ENCODE measurements around the gene TUBA8.

The TUBA8 gene

DNA sequence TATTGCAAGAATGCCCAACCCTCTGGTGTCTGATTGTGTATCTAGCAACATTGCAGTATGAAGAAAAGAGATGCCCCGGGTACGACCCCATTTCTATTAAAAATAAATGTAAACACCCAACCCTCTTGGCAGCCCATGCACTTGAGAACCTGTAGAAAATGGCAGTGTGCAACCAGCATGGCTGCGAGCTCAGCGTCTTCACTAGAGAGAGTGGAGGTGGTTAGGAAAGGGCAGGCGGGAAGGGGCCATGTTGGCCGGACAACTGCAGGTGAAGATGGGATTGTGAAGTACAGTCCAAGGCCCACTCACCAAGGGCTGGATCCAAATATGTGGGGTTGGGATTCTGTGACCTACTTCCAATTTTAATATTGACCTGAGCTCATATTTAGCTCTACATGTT, 16.9 kb upstream of the TUBA8 start:
- DNase-seq (ENCODE audit: low read depth) = no peak
- H3K4me3 ChIP-seq (ENCODE audit: control insufficient read depth, low read depth, low read length) = no peak overlapping the region
- TF ChIP-seq, protein P1, sequence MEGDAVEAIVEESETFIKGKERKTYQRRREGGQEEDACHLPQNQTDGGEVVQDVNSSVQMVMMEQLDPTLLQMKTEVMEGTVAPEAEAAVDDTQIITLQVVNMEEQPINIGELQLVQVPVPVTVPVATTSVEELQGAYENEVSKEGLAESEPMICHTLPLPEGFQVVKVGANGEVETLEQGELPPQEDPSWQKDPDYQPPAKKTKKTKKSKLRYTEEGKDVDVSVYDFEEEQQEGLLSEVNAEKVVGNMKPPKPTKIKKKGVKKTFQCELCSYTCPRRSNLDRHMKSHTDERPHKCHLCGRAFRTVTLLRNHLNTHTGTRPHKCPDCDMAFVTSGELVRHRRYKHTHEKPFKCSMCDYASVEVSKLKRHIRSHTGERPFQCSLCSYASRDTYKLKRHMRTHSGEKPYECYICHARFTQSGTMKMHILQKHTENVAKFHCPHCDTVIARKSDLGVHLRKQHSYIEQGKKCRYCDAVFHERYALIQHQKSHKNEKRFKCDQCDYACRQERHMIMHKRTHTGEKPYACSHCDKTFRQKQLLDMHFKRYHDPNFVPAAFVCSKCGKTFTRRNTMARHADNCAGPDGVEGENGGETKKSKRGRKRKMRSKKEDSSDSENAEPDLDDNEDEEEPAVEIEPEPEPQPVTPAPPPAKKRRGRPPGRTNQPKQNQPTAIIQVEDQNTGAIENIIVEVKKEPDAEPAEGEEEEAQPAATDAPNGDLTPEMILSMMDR (IDR thresholded peaks at IDR 0.05; ENCODE audit: control insufficient read depth, insufficient read depth, low read depth, low read length, missing control alignments) = no peak

DNA sequence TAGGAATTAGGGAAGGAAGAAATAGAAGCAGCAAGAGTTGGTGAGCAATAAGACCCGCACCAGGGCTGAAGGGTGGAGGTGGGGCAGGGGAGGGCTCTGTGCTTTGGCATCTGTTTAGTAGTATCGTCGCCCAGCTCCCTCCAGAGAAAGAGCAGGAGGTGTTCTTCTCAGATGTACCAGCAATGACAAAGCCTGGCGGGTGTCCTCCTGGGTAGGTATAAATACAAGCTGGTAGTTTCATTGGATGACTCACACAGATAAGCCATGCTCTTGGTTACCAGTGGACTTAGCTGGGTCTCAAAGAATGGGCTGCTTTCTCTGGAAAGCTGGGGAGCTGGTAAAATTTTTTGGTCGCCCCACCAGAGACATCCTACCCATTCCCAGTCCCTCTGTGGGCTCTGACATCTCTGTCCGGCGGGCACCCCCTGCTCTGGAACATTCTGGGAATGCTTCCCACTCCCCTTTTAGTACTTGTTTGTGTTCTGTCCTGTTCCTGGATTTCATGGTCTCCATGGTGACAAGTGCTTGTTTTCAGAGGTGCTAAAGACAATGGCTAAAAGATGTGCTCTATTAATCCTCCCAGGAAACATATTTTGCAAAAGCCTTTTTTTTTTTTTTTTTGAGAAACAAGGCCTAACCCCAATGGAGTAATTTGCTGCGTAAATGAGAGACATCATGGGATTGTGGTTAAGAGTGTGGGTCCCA, 15.4 kb upstream of the TUBA8 start:
- no peak overlapping the region for H3K4me3 ChIP-seq (ENCODE audit: control insufficient read depth, low read depth, low read length)
- TF ChIP-seq, protein P1 (IDR thresholded peaks at IDR 0.05; ENCODE audit: control insufficient read depth, insufficient read depth, low read depth, low read length, missing control alignments) = no peak
- DNase-seq (ENCODE audit: low read depth) = no peak

DNA sequence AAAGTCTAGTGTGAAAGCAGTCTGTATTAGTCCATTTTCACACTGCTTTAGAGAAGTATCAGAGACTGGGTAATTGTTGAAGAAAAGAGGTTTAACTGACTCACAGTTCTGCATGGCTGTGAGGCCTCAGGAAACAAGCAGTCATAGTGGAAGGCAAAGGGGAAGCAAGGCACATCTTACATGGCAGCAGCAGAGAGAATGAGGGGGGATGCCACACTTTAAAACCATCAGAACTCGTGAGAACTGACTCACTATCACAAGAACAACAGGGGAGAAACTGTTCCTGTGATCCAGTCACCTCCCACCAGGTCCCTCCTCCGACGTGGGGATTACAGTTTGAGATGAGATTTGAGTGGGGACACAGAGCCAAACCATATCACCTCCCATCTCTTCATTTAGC, 13.8 kb upstream of the TUBA8 start:
- H3K4me3 ChIP-seq (ENCODE audit: control insufficient read depth, low read depth, low read length) = no peak overlapping the region
- DNase-seq (ENCODE audit: low read depth) = no peak
- TF ChIP-seq, protein P1 (IDR thresholded peaks at IDR 0.05; ENCODE audit: control insufficient read depth, insufficient read depth, low read depth, low read length, missing control alignments) = no peak

DNA sequence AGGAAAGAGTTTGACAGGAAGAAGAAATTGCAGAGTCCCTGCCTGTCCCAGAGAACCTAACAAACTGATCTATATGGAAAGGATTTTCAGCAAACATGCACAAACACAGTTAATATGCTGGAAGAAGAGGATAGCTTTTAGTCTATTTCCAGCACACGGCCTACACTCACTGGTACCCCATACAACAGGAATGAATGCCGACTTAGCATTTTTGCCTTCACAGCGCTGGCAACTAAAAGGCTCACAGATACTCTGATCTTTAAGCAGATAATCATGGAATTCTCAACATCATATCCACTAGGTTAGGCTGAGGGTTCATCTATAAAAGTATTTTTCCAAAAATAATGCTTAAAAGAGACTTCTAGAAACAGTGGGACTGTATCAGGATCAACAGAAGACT, 9.8 kb upstream of the TUBA8 start:
- no peak for DNase-seq (ENCODE audit: low read depth)
- H3K4me3 ChIP-seq (ENCODE audit: control insufficient read depth, low read depth, low read length) = no peak overlapping the region
- TF ChIP-seq, protein P1 (IDR thresholded peaks at IDR 0.05; ENCODE audit: control insufficient read depth, insufficient read depth, low read depth, low read length, missing control alignments) = no peak

DNA sequence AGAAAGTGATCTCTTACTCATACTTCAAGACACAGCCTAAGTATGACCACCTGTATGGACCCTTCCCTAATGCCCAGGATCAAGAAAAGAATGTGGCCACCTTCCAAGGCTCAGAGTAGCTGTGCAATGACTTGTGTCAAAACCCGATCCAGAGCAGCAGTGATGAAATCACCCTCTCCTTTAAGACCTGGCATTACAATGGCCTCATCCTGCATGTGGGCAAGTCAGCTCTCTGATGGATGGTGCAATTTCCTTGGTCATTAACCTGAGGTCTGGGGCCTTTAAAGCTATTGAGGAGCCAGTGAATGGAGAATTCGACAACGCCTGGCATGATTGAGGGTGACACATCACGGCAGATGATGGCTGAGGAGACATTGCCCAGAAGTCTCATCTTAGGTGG, 9.1 kb upstream of the TUBA8 start:
- H3K4me3 ChIP-seq (ENCODE audit: control insufficient read depth, low read depth, low read length) = no peak overlapping the region
- TF ChIP-seq, protein P1 (IDR thresholded peaks at IDR 0.05; ENCODE audit: control insufficient read depth, insufficient read depth, low read depth, low read length, missing control alignments) = no peak
- no peak for DNase-seq (ENCODE audit: low read depth)

DNA sequence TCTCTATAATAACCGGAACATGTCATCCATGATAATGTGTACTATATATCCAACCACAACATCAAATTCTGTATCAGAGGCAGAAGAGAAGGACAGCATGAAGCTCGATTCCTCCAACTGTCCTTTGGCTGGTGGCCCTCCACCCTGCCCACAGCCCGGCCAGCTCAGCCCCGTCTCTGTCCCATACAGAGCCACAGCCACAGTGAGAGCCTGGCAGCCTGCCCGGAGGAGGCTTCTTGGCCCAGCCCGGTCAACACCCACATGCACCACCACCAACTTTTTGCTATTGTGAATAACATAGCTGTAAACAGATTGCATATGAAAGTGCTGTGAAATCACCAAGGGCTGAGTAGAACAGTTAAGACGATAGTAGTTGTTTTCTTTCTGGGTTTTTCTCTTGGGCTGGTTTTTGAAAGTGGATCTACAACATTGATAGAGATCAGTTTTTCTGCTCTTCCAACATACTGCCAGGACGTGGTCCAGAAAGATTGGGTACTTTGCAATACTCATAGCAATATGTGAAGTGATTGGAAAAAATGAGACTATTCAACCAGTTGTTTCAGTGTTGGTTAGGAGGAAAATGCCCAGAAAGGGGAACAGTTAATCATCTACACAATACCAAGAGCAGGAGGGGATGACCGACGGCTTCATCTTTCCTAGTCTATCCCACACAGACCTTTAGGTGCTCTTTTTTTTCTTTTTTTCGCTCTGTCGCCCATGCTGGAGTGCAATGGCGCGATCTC, 6.9 kb upstream of the TUBA8 start:
- H3K4me3 ChIP-seq (ENCODE audit: control insufficient read depth, low read depth, low read length) = no peak overlapping the region
- DNase-seq (ENCODE audit: low read depth) = no peak
- TF ChIP-seq, protein P1 (IDR thresholded peaks at IDR 0.05; ENCODE audit: control insufficient read depth, insufficient read depth, low read depth, low read length, missing control alignments) = no peak
